IMR-90 (cell line): ENCODE data around the gene RAB38. TPM values are rescaled to one million over a fixed set of nuclear protein-coding genes. Genes with fewer than 3 reads are reported as not detected.

Experiments
- ATAC-seq: fragments of 200-7000 bp; cut with Tn5 transposase; 2 replicates; pipeline ENCODE4 v1.9.1; 2020; ENCODE audit warnings: low read depth, mild to moderate bottlenecking, moderate library complexity
- BruUV-seq: library from RNA; stranded (reverse); fragments of 400-500 nt; replicated peaks from 2 replicates; lab custom pipeline; 2021; lab: Mats Ljungman, UMichigan
- CTCF ChIA-PET: fragments of 300-600 bp; formaldehyde crosslinking; extraction: SDS; loops from one replicate; lab custom pipeline; 2021; ENCODE audit warnings: antibody characterized with exemption; lab: Yijun Ruan, JAX
- POLR2A ChIA-PET: fragments of 300-600 bp; sonication (Branson Sonifier 250); formaldehyde crosslinking; loops from one replicate; lab custom pipeline; 2022; ENCODE audit warnings: antibody characterized with exemption; ENCODE audit not compliant: unreplicated experiment; lab: Charles Lee
- DNase-seq: peaks from one replicate; pipeline ENCODE4 v3.0.0; 2013
- H2AFZ ChIP-seq: replicated peaks from 2 replicates; pipeline ENCODE3; 2013; ENCODE audit warnings: low read length, mild to moderate bottlenecking; ENCODE audit not compliant: poor library complexity
- H2AK5ac ChIP-seq: 2 replicates; pipeline ENCODE4 v1.6.1; 2013; ENCODE audit warnings: low read depth, low read length, inconsistent platforms
- H2AK9ac ChIP-seq: replicated peaks from 2 replicates; pipeline ENCODE3; 2013; ENCODE audit warnings: mild to moderate bottlenecking, low read depth, low read length, moderate library complexity; ENCODE audit not compliant: poor library complexity
- H2BK120ac ChIP-seq: 2 replicates; pipeline ENCODE4 v1.6.1; 2013; ENCODE audit warnings: low read depth, low read length, inconsistent platforms
- H2BK15ac ChIP-seq: 3 replicates; pipeline ENCODE4 v1.6.1; 2013; ENCODE audit warnings: low read depth, low read length, inconsistent platforms
- H2BK20ac ChIP-seq: 2 replicates; pipeline ENCODE4 v1.6.1; 2013; ENCODE audit warnings: low read depth, mild to moderate bottlenecking, inconsistent platforms, low read length, moderate library complexity
- H2BK5ac ChIP-seq: 2 replicates; pipeline ENCODE4 v1.6.1; 2013; ENCODE audit warnings: mild to moderate bottlenecking, low read depth, low read length, inconsistent platforms; ENCODE audit not compliant: poor library complexity, severe bottlenecking
- H3K14ac ChIP-seq: replicated peaks from 2 replicates; pipeline ENCODE4 v1.6.1; 2013; ENCODE audit warnings: low read depth, low read length, inconsistent platforms
- H3K18ac ChIP-seq: 2 replicates; pipeline ENCODE4 v1.6.1; 2013; ENCODE audit warnings: low read depth, low read length, control low read depth
- H3K23ac ChIP-seq: 2 replicates; pipeline ENCODE4 v1.6.1; 2013; ENCODE audit warnings: low read depth, low read length, inconsistent platforms
- H3K27ac ChIP-seq: 2 replicates; pipeline ENCODE4 v1.5.1; 2013; ENCODE audit warnings: mild to moderate bottlenecking, control low read depth, low read length; ENCODE audit not compliant: insufficient read depth
- H3K27me3 ChIP-seq: 2 replicates; pipeline ENCODE4 v1.6.1; 2013; ENCODE audit warnings: low read length; ENCODE audit not compliant: control insufficient read depth, insufficient read depth
- H3K36me3 ChIP-seq: 2 replicates; pipeline ENCODE4 v1.6.1; 2013; ENCODE audit warnings: low read length, mixed read lengths; ENCODE audit not compliant: control insufficient read depth, insufficient read depth
- H3K4ac ChIP-seq: 2 replicates; pipeline ENCODE4 v1.6.1; 2013; ENCODE audit warnings: low read depth, low read length, inconsistent platforms
- H3K4me1 ChIP-seq: 2 replicates; pipeline ENCODE4 v1.6.1; 2013; ENCODE audit warnings: low read length, mixed read lengths; ENCODE audit not compliant: control insufficient read depth, insufficient read depth
- H3K4me2 ChIP-seq: 2 replicates; pipeline ENCODE4 v1.6.1; 2013; ENCODE audit warnings: low read depth, mild to moderate bottlenecking, control low read depth, low read length, moderate library complexity
- H3K4me3 ChIP-seq: 2 replicates; pipeline ENCODE4 v1.5.1; 2013; ENCODE audit warnings: low read depth, mild to moderate bottlenecking, control low read depth, low read length, moderate library complexity; ENCODE audit not compliant: insufficient read depth
- H3K56ac ChIP-seq: 2 replicates; pipeline ENCODE4 v1.6.1; 2013; ENCODE audit warnings: low read length, inconsistent platforms; ENCODE audit not compliant: insufficient read depth; ENCODE audit errors: extremely low read depth
- H3K79me1 ChIP-seq, 2 experiments: 2 replicates each; pipeline ENCODE4 v1.6.1; 2013; ENCODE audit warnings: low read length in 2 of 2, inconsistent platforms in 1 of 2, low read depth in 1 of 2
- H3K9ac ChIP-seq: 2 replicates; pipeline ENCODE4 v1.6.1; 2013; ENCODE audit warnings: low read depth, low read length, control low read depth
- H3K9me1 ChIP-seq: 2 replicates; pipeline ENCODE4 v1.6.1; 2013; ENCODE audit warnings: low read length, inconsistent platforms; ENCODE audit not compliant: insufficient read depth
- H3K9me3 ChIP-seq: 2 replicates; pipeline ENCODE4 v1.6.1; 2013; ENCODE audit warnings: low read length; ENCODE audit not compliant: control insufficient read depth, insufficient read depth
- H4K20me1 ChIP-seq: 2 replicates; pipeline ENCODE4 v1.6.1; 2013; ENCODE audit warnings: low read length, inconsistent platforms; ENCODE audit not compliant: insufficient read depth
- H4K5ac ChIP-seq: 2 replicates; pipeline ENCODE4 v1.6.1; 2013; ENCODE audit warnings: mild to moderate bottlenecking, low read depth, low read length, control low read depth
- H4K8ac ChIP-seq, 2 experiments: 2 replicates each; pipeline ENCODE4 v1.6.1; 2013; ENCODE audit warnings: low read depth in 2 of 2, low read length in 2 of 2, control low read depth in 1 of 2, inconsistent platforms in 1 of 2
- H4K91ac ChIP-seq: 2 replicates; pipeline ENCODE4 v1.6.1; 2013; ENCODE audit warnings: low read depth, low read length, inconsistent platforms; ENCODE audit not compliant: insufficient read depth
- BHLHE40 ChIP-seq: fragments of 150-350 bp; IDR thresholded peaks from 2 replicates; pipeline ENCODE4 v1.6.1; 2016; ENCODE audit warnings: mild to moderate bottlenecking, low read depth, low read length
- CEBPB ChIP-seq: IDR thresholded peaks from 2 replicates; pipeline ENCODE4 v1.6.1; 2012; ENCODE audit warnings: low read depth, low read length, improper control_type of control experiment
- CHD1 ChIP-seq: IDR thresholded peaks from 2 replicates; pipeline ENCODE4 v1.6.1; 2012; ENCODE audit warnings: low read depth, low read length, improper control_type of control experiment
- CTCF ChIP-seq: conservative IDR thresholded peaks from 2 replicates; pipeline ENCODE4 v1.5.1; 2012; ENCODE audit warnings: mild to moderate bottlenecking, low read depth, low read length, improper control_type of control experiment
- ELK1 ChIP-seq: fragments of 150-350 bp; IDR thresholded peaks from 2 replicates; pipeline ENCODE4 v1.6.1; 2016; ENCODE audit warnings: low read depth, mild to moderate bottlenecking, low read length, moderate library complexity, borderline replicate concordance
- FOS ChIP-seq: fragments of 150-350 bp; IDR thresholded peaks from 2 replicates; pipeline ENCODE4 v1.6.1; 2016; ENCODE audit warnings: low read depth, low read length
- MAFK ChIP-seq: IDR thresholded peaks from 2 replicates; pipeline ENCODE4 v1.6.1; 2012; ENCODE audit warnings: low read depth, low read length, improper control_type of control experiment
- MXI1 ChIP-seq: IDR thresholded peaks from 2 replicates; pipeline ENCODE4 v1.6.1; 2012; ENCODE audit warnings: low read depth, mild to moderate bottlenecking, low read length, moderate library complexity, borderline replicate concordance
- NFE2L2 ChIP-seq: fragments of 150-350 bp; IDR thresholded peaks from 2 replicates; pipeline ENCODE4 v1.6.1; 2016; ENCODE audit warnings: low read depth, mild to moderate bottlenecking, low read length
- POLR2A ChIP-seq: IDR thresholded peaks from 2 replicates; pipeline ENCODE4 v1.6.1; 2012; ENCODE audit warnings: mild to moderate bottlenecking, low read depth, low read length
- RCOR1 ChIP-seq: IDR thresholded peaks from 2 replicates; pipeline ENCODE4 v1.6.1; 2012; ENCODE audit warnings: mild to moderate bottlenecking, low read length, improper control_type of control experiment; ENCODE audit not compliant: insufficient replicate concordance
- SMC3 ChIP-seq: fragments of 150-350 bp; IDR thresholded peaks from 2 replicates; pipeline ENCODE4 v1.6.1; 2016; ENCODE audit warnings: low read depth, mild to moderate bottlenecking, antibody characterized with exemption, low read length, moderate library complexity
- USF2 ChIP-seq: fragments of 150-350 bp; IDR thresholded peaks from 2 replicates; pipeline ENCODE4 v1.6.1; 2017; ENCODE audit warnings: mild to moderate bottlenecking, antibody characterized with exemption, low read length, low read depth
- WGBS, 2 experiments: methylation state at CpG; one replicate each; pipeline versions ENCODE4 v1.1.5 to v1.1.7; 2013; ENCODE audit warnings: missing lambda C conversion rate in 2 of 2; ENCODE audit not compliant: insufficient read length in 1 of 2; ENCODE audit errors: extremely low coverage in 2 of 2; 5-methylcytosine and 5-hydroxymethylcytosine counted together
- dilution Hi-C: fragments of 300-500 bp; cut with HindIII; formaldehyde crosslinking; loops from one replicate; pipeline ENCODE4 v1.14.3; 2018; ENCODE audit warnings: low sequenced_read_pairs; ENCODE audit not compliant: unreplicated experiment
- in situ Hi-C: fragments of 300-500 bp; cut with MboI; formaldehyde crosslinking; loops from 3 replicates; pipeline ENCODE4 v1.14.3; 2019; ENCODE audit warnings: low sequenced_read_pairs, inconsistent platforms, mixed read lengths
- intact Hi-C: fragments of 100-400 bp; cut with micrococcal nuclease; formaldehyde crosslinking; loops from 2 replicates; pipeline ENCODE4 v1.10.0; 2022
- polyA plus RNA-seq, 3 experiments: library from polyadenylated mRNA; depleted of rRNA; stranded (reverse); fragments of >200 nt; gene quantifications; 2 replicates each; pipeline ENCODE4 v1.2.3, GENCODE V29; 2012; ENCODE audit warnings: low replicate concordance in 1 of 3
- total RNA-seq: library from RNA; depleted of rRNA; stranded (reverse); fragments of >200 nt; gene quantifications from 2 replicates; pipeline ENCODE4 v1.2.3, GENCODE V29; 2012

RAB38 gene
- total and polyA plus RNA-seq, 2 of the 4 experiments (the other 2 are of a cell fraction): 5.0 to 6.5 TPM

- no peak overlapping the region for H2AK9ac ChIP-seq
- dilution Hi-C loops: no loop called here
- 0 out of 2 replicates have a peak overlapping the region, but pooled peaks have one; percentile 29 for H3K14ac ChIP-seq
- H3K4me3 ChIP-seq: no peak overlapping the region
- peak overlapping the region; percentile 66; the same call in 1 of the 2 replicates for H2BK20ac ChIP-seq
- H3K4me2 ChIP-seq: no peak overlapping the region
- H2AK5ac ChIP-seq: no peak overlapping the region
- H2BK120ac ChIP-seq: peak overlapping the region; percentile 26; the same call in 1 of the 2 replicates
- no peak overlapping the region for H3K9ac ChIP-seq
- H4K8ac ChIP-seq: no peak overlapping the region
- no peak overlapping the region for H3K18ac ChIP-seq
- H3K36me3 ChIP-seq: no peaks in the 10 kb centered on the region
- no peaks in the 10 kb centered on the region for H3K79me1 ChIP-seq
- no peak overlapping the region for H2AFZ ChIP-seq
- in situ Hi-C loops: no loop called here
- no peak overlapping the region for H3K56ac ChIP-seq
- BruUV-seq: no TSS peak
- POLR2A ChIA-PET: no interaction called here
- H2BK15ac ChIP-seq: no peak overlapping the region; the same call in 2 of the 3 replicates
- WGBS, 2 experiments: 29% methylated on average over 2 of the region's 5 CpGs; no CpG with 5 or more reads in 1 of the 2 experiments
- H3K4me1 ChIP-seq: peaks cover 2% of the 10 kb centered on the region
- H3K23ac ChIP-seq: 0 out of 2 replicates have a peak overlapping the region, but pooled peaks have one; percentile 29
- no peak for TF ChIP-seq CTCF
- TF ChIP-seq NFE2L2: no peak
- no peak for TF ChIP-seq MAFK
- TF ChIP-seq RCOR1: no peak
- TF ChIP-seq SMC3: no peak
- no peak for TF ChIP-seq USF2
- no peak for TF ChIP-seq MXI1
- TF ChIP-seq ELK1: no peak
- no peak for TF ChIP-seq FOS
- TF ChIP-seq POLR2A: no peak
- TF ChIP-seq CEBPB: no peak
- no peak for TF ChIP-seq BHLHE40
- TF ChIP-seq CHD1: no peak
- no peak for DNase-seq
- ATAC-seq: no peak
- no peak overlapping the region for H2BK5ac ChIP-seq
- H3K27ac ChIP-seq: no peak overlapping the region
- H4K91ac ChIP-seq: peak overlapping the region; percentile 42; the same call in 1 of the 2 replicates
- CTCF ChIA-PET: no interaction called here
- intact Hi-C loops: no loop called here
- no peaks in the 10 kb centered on the region for H3K9me1 ChIP-seq
- peaks cover 6% of the 10 kb centered on the region; the same call in 1 of the 2 replicates for H3K9me3 ChIP-seq
- no peaks in the 10 kb centered on the region for H4K20me1 ChIP-seq
- H3K4ac ChIP-seq: peak overlapping the region; percentile 58; the same call in 1 of the 2 replicates
- no peak overlapping the region for H4K5ac ChIP-seq
- no peaks in the 10 kb centered on the region for H3K27me3 ChIP-seq
Observed at GRCh38 chr11:88151709-88152265, 23.5 kb downstream of the RAB38 start.
